Stimulated activated CD4-positive, alpha-beta T cell treated with anti-CD3 and anti-CD28 coated beads, Interleukin-15, amount 100 ng/mL, for 48 hours (primary cell): ENCODE results near the gene MSI2.

Experiments used
- DNase-seq, 2 donors: peaks; one replicate each; pipeline ENCODE4 v3.0.0-alpha.2; 2020; ENCODE audit warnings: low read depth in 2 of 2

Gene MSI2

DNA sequence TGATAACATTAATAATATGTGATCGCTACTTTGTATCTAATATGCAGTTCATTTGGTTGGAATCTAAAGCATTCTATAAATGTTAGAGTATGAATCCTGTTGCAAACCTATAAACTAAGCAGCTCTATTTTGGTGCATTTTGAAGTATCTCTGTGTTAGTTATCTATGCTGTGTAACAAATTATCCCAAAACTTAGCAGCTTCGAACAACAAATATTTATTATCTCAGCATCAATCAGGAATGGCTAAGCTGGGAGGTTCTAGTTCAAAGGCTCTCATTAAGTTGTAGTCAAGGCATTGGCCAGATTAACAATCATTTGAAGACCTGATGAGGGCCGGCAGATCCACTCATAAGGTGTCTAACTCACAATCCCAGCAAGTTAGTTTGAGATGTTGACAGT lies 10.1 kb upstream of the MSI2 start:
- no peak for DNase-seq

GRCh38 chr17:57247261-57247660 lies 9.1 kb upstream of the MSI2 start:
- DNase-seq = no peak

GRCh38 chr17:57247913-57248312 lies 8.4 kb upstream of the MSI2 start:
- no peak for DNase-seq

DNA sequence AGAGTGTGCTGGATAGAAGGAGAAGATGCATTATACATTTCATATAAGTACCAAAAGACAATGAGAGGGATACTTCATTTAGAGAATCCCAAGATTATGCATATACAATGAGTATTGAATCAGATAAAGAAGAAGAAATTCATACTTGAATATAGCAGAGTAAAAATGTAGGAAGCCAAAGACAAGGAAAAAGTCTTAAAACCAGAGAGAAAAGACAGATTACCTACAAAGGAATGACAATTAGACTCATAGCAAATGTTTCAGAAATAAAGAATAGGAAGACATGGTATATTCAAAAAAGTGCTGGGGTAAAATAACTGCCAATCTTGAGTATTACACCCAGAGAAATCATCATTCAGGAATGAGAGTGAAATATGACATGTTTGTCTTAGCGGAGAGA lies 6.8 kb upstream of the MSI2 start:
- DNase-seq = no peak

GRCh38 chr17:57251211-57251787 lies 5.0 kb upstream of the MSI2 start:
- DNase-seq = no peak

DNA sequence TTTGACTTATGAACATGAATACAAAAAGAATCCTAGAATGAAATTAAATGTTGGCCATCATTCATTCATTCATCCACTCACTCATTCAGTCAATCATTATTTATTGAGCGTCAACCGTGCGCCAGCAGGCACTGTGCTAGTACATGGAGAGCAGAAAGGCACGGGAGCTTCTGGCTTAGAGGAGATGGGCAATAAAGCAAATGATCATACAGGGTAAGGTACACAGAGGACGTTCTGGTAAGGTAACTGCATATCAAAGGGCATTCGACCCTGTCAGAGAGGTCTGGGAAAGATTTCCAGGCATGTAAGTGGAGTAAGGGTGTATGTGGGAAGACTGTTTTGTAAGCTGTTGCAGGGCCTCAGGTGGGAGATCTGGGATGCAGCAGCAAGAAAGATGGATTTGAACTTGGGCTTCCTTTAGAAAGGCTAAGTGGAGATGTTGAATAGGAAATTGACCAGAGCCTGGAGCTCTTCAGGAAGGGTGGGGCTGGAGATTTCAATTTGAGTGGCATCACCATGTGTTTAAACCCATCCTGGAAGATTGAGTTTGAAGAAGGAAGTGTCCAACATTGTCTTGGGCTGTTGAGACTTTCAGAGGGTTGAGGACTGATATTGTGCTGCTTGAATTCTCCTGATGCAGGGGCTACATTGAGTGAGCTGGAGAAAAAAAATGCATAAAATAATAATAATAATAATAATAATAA lies 2.8 kb upstream of the MSI2 start:
- DNase-seq = no peak

GRCh38 chr17:57255182-57255775 lies 1.0 kb upstream of the MSI2 start:
- DNase-seq = no peak

DNA sequence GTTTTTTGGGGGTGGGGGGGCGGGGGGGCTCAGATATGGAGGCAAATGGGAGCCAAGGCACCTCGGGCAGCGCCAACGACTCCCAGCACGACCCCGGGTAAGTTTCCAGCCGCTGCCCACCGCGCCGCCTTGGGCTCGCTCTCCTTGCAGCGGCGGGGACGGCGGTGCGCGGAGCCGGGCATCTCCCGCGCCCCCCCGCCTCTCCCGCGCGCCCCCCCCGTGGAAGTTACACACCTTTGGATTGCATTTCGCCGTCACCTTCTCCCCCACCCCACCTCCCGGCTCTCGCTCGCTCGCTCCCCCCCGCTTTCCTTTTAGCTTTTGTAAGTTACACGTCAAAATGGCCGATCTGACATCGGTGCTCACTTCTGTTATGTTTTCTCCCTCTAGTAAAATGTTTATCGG lies 387 bp downstream of the MSI2 start:
- no peak for DNase-seq

DNA sequence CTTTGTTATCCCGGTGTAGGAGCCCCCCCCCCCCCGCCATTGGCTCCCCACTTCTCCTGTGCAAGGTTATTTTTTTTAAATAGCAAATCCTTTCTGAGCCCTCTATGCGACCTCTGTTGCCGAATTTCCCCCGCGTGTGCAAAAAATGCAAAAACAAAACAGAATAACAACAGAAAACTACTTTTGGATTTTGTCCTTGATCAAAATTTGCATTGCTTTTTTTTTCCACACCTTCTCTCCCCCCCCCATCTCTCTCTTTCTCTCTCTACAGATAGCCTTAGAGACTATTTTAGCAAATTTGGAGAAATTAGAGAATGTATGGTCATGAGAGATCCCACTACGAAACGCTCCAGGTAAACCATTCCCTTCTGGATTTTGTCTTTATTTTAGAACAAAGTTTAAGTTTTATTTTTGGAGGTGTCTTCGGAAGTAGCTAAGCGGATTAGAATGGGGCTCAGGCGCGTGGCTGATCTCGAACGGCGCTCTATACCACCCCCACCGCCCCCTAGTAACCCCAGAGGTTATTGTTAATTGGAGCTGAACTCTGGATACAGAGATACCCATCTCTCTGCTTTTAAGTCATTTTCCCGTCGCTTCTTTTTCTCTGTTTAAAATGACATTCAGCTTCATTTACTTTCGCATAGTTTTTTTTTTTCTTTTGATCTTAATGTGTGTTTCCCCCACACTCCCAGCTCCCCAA lies 1.0 kb downstream of the MSI2 start:
- DNase-seq = no peak

DNA sequence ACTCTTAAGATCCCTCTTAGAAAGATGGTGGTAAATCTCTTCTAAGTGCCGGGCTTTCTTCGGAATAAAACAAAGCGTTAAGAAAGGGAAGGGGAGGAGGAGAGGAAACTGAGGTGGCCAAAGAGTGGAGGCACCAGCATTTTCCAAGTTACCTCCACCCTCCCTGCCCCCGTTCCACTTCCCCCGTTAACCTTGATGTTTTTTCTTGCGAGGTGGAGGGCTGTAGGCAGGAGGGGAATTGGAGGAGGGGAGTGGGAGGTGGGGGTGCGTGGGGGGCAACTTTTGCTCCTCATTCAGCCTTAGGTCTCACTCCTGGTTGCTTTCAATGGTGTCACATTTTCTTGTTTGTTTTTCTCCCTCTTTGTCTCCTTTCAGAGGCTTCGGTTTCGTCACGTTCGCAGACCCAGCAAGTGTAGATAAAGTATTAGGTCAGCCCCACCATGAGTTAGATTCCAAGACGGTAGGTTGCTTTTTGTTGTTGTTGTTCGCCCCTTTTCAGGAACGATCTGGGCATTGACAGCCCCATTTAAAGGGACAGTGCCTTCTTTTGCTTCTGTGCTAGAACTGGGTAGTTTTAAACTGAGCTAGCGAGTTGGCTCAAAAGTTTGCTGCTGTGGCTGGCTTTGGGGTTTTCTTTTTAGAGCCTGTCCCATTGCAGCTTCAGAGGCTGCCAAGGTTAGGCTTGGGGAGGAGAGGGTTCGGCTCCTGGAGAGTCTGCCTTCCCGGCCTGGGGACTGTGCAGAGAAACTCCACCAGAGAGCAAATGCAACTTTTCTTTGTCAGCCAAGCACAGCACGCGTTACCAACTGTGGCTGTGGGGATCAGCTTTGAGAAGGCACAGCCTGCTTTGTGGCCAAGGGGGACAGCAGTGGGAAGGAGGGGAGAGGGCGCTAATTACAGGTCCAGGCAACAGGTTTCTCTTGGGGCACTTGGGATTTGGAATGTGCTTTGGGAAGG lies 1.9 kb downstream of the MSI2 start:
- DNase-seq = no peak

DNA sequence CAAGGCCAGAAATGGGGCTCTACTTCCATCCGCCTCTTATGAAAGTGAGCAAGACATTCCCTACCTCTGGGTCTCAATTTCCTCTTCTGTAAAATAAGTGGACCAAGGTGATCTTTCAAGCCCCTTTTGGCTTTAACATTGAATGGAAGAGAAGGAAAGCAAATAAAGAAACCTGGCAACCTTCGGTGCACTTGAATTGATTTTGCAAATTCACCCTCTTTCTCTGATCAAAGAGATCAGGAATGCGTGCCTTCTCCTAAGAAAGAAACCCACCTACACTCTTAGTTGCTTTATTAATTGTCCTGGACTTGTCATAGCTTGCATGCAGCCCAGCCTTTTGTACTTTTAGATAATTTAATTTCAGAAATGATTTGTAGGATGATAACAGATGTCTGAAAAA lies 3.0 kb downstream of the MSI2 start:
- DNase-seq = no peak

DNA sequence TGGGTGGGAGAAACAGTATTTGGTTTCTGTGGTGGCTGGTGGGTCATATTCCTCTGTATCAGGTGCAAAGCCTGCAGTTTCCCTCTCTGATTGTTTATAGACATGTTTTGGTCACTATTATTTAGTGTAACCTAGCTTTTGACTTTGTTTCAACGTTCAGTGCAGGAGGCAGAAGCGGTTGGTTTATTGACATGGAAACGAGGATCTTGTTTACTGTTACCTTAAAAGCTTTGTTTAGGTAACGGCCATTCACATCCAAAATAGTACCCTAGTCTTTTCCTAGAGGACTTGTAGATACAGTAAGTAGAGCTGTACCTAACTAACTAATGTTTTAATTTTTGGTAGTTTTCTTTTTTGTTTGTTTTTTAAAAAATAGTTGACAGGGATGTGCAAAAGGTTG lies 3.5 kb downstream of the MSI2 start:
- DNase-seq = no peak

GRCh38 chr17:57260325-57261083 lies 4.2 kb downstream of the MSI2 start:
- no peak for DNase-seq

- DNase-seq = no peak
Measured at GRCh38 chr17:57261084-57261461, 4.8 kb downstream of the MSI2 start.

- DNase-seq = no peak
Measured at GRCh38 chr17:57262557-57262956, 6.2 kb downstream of the MSI2 start.

- DNase-seq = no peak
Measured at GRCh38 chr17:57264250-57264649, 7.9 kb downstream of the MSI2 start.

DNA sequence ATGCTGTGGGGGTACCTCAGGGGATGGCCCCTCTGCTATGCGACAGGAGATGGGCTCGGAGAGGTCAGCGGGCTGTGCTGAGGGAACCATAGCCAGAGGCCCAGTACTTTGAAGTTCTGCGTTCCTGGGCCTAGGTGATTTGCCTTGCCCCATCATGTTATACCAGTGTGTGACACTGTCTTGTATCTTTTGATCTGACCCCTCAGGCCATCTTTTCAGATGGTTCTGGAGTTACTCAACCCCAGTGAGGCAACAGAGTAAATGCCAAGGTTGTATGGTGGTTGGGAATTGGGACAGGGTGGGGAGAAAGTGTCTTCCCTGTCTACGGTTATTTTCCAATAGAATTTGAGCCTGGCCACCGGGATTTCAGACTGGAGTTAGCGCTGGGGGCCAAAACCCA lies 8.5 kb downstream of the MSI2 start:
- DNase-seq = no peak

GRCh38 chr17:57266902-57267311 lies 10.6 kb downstream of the MSI2 start:
- no peak for DNase-seq

GRCh38 chr17:57268181-57268580 lies 11.9 kb downstream of the MSI2 start:
- no peak for DNase-seq

DNA sequence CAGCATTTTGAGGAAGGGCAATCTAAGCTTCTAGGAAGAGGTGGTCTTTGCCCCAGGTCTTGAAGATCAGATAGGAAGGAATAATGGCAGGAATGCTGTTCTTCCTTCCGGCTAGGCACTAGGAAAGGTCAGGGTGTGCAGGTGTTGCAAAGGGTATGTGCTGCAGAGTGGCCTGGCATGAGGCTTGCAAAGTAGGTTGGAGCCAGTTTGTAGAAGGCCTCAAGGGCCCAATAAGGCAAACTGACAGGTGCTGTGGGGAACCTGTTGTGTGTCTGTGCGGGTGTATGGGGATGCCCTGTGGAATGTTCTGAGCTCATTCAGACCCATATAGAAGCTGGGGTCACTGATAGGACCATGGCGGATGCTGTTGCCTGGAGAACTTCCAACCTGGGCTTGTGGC lies 12.7 kb downstream of the MSI2 start:
- no peak for DNase-seq
